HG02571 (cell line): ENCODE results near the gene CDC14B.
A peak's percentile ranks its signal among the peaks of the same experiment; 100 is the strongest.
"Not testable (repeated sequence)": the region's sequence is repeated elsewhere in the genome, so short reads cannot be mapped to it uniquely, and the experiment has no call there.

Source experiments
- ATAC-seq: cut with Tn5 transposase; IDR thresholded peaks from one replicate; pipeline ENCODE4 v1.9.1; 2021; ENCODE audit warnings: mild to moderate bottlenecking, moderate library complexity; ENCODE audit not compliant: unreplicated experiment

The CDC14B gene

GRCh38 chr9:96596601-96597111 lies 23.0 kb downstream of the CDC14B start:
- no peak for ATAC-seq

GRCh38 chr9:96587338-96588315 lies 32.0 kb downstream of the CDC14B start:
- no peak for ATAC-seq

DNA sequence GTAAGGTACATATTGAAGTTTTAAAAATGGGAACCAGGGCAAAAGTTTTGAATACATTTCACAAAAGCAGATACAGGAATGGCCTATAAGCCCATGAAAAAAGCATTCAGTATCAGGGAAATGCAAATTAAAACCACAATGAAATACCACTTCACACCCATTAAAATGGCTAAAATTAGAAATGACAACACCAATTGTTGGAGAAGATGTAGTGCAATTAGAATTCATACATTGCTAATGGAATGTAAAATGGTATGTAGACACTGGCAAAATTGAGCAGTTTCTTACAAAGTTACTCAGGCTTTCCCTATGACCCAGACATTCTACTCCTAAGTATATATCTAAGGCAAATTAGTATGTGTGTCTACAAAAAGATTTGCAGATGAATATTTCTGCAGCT lies 34.2 kb downstream of the CDC14B start:
- ATAC-seq: no peak

DNA sequence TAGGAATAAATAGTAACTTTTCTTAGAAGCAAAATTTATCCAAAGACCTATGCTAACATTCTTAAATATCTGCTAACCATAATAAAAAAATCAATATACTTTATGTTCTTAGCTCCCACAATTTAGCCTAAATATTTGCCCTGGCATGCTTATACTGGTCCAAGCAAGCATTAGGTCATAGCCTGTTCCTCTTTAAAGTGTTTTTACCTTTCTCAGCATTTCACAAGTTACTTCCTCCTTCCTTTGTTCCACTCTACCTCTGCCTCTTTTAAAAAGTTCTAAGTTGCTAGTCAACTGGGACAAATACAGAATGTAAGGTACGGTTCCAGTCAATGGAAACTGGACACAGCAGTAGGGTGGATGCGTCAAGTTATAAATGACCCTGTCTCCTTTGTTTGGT lies 37.4 kb downstream of the CDC14B start:
- ATAC-seq: not testable (repeated sequence)

DNA sequence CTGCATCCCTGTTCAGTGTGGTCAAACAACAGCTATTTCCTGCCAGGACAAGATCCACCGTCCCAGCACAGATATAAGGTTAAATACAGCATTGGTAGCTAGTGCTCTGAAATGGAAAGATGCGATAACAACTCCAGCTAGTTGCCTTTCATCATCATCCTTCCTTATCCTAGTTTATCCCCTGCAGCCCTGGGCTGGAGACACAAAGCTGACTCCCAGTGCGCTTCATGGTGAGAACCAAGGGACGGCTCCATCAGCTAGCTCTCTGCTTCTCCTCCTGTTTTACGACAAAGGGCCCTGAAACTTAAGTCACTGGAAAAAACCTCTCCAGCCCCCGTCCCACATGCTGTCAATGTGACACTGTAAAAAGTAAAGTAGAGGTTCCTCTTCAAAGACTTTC lies 37.9 kb downstream of the CDC14B start:
- no peak for ATAC-seq

GRCh38 chr9:96581301-96581700 lies 38.3 kb downstream of the CDC14B start:
- ATAC-seq: no peak

DNA sequence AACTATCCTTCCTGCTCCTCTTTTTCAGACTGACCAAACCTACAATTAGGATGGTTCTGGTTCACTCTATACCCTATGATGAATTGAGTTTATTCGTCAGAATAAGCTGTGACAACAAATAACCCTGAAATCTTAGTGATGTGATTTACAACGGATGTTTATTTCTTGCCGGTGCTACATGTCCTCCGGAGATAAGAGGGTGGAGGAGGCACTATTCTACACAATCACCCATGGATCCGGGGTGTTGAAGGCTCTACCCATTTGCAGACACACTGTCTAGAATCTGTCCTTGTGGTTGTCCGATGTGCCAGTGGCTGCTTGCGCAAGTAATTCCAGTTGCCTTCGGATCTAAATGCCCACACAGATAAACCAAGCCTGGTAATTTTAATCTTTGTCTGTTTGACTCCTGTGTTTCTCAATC lies 44.7 kb downstream of the CDC14B start:
- ATAC-seq: no peak

- ATAC-seq: no peak
Observed at GRCh38 chr9:96574455-96574854, 45.2 kb downstream of the CDC14B start.

GRCh38 chr9:96567203-96567700 lies 52.4 kb downstream of the CDC14B start:
- ATAC-seq: peak; percentile 42

DNA sequence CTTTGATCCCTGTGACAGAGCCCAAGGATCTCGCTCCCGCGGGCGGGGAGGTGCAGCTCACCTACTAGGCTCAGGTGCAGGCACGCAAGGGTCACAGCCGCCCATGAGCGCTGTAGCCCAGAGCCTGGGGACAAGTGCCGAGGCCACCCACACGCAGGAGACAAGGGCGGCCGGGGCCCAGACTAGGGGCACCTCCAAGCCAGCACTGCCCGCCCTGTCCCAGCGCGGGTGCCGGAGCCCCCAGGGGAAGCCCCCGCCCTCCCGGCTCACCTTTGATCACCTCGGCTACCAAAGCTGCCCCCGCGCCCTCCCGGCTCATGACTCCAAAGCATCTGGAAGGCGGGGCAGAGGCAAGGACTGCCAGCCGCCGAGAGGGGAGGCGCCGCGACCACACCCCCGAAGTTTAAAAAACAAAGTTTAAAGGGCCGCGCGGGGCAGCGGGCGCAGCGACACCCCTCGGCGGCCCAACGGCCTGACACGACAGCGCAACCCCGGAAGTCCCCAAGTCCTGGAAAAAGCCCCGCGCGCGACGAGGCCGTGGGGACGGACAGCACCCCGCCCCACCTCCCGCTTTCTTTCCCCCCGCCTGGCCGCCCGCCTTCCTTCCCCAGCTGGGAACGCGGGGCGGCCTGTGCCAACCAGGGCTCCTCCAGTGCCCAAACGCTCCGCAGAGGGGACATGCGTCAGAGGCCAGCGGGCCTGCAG lies 53.0 kb downstream of the CDC14B start:
- peak; percentile 79 for ATAC-seq

DNA sequence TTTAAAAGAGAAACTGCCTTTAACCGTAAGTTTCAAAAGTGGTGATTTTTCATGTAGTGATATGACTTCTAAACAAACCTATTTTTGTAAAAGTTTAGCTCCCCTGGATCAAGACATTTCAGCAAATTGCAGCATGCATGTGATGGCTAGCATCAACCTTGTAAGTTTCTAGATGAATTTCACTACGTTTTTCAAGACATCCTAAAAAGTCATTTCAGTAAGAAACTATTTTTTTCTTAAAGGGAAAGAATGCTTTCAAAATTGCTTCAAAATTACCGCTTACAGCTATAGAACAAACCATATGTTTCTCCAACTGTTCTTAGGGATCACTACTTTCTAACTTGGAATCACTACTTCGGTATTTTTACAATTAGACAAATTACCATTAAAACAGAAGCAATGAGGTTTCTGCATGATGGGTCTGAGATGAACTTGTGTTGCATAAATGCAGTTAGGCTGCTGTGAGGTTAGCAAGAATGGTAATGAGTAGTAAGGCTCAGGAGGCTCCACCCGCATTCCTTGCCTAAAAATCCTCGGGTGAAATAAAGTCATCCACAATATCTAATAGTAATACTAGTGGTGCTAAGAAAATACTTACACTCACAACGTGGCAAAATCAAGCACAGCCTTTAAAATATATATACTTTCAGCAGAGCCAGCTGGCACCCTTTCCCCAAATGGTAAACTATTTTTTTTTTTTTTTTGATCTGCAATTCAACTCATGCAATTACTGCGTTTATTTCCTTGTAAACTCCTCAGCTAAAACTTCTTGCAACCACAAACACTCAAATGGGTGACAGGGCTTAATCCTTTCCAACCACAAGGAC lies 53.8 kb downstream of the CDC14B start:
- ATAC-seq: no peak

GRCh38 chr9:96564217-96564616 lies 55.4 kb downstream of the CDC14B start:
- no peak for ATAC-seq

GRCh38 chr9:96559339-96559943 lies 60.2 kb downstream of the CDC14B start:
- ATAC-seq: no peak

GRCh38 chr9:96557921-96558320 lies 61.7 kb downstream of the CDC14B start:
- ATAC-seq: no peak

DNA sequence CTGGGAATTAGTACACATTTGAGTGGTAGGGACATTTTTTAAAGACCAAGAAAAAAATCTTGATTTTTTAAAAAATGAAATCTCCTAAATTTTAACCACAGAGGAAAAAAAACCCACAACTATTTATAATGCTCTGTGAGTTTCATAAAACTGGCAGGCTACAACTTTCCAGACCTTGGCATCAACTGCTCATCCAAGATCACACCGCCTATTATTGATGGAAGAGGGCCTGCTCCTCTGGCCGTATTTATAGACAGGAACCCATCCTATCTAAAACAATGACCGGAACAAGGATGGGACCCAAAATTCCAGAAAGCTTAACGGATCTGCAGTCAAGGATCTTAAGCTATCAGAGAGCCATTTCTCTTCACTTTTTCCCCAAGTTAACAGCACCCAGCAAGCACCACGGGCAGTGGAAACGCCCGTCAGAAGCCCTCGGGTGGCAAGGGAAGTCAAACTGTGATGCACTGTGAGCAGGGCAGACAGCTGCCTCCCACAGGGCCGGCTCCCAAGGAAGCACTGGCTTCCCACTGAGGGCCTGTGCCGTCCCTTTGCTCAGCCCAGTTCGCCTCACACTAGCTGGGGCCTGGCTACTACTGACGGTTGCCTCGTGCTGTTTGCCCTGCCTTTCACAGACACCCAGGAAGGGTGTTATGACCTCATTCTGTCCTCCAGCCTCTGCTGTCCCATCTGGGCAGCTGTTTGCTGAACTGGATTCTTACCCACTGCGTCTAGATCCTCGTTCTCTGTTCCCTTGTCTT lies 62.8 kb downstream of the CDC14B start:
- no peak for ATAC-seq

- no peak for ATAC-seq
Observed at GRCh38 chr9:96555567-96556386, 63.9 kb downstream of the CDC14B start.

DNA sequence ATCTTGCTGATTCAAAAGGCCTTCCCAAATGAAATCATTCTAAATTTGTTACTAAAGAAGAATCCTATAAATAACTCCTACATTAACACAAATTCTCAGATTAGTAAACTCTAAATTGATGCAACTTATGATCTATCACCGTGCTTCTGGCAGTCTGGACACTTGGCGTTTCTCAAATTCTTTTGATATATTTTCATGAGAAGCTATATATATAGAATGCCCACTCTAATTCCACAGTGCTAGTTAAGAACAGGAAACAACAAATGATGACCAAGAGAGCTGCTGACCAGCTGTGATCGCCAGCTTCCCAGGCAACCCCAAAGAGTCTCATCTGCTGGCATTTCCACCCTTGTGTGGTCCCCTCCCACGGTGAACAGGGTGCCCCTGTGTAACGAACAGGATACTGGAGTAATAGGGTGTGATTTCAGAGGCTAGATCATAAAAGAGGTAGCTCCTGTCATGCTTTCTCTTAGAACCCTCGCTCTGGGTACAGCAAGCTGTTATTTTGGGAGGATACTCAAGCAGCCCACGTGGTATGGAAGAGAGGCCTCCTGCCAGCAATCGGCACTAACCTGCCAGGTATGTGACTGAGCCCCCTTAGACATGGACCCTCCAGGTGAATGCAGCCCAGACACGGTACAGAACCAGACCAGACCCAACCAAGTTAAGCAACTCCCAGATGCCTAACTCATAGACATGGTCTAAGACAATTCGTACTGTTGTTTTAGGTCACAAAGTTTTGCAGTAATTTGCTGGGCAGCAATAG lies 64.7 kb downstream of the CDC14B start:
- ATAC-seq: no peak

GRCh38 chr9:96554326-96554725 lies 65.3 kb downstream of the CDC14B start:
- no peak for ATAC-seq
